GM21786 (cell line): ENCODE data around the gene AMBRA1.
"Not testable (repeated sequence)": the region's sequence is repeated elsewhere in the genome, so short reads cannot be mapped to it uniquely, and the experiment has no call there.

Source experiments
- ATAC-seq: cut with Tn5 transposase; IDR thresholded peaks from one replicate; pipeline ENCODE4 v1.9.1; 2021; ENCODE audit not compliant: unreplicated experiment

Gene AMBRA1

DNA sequence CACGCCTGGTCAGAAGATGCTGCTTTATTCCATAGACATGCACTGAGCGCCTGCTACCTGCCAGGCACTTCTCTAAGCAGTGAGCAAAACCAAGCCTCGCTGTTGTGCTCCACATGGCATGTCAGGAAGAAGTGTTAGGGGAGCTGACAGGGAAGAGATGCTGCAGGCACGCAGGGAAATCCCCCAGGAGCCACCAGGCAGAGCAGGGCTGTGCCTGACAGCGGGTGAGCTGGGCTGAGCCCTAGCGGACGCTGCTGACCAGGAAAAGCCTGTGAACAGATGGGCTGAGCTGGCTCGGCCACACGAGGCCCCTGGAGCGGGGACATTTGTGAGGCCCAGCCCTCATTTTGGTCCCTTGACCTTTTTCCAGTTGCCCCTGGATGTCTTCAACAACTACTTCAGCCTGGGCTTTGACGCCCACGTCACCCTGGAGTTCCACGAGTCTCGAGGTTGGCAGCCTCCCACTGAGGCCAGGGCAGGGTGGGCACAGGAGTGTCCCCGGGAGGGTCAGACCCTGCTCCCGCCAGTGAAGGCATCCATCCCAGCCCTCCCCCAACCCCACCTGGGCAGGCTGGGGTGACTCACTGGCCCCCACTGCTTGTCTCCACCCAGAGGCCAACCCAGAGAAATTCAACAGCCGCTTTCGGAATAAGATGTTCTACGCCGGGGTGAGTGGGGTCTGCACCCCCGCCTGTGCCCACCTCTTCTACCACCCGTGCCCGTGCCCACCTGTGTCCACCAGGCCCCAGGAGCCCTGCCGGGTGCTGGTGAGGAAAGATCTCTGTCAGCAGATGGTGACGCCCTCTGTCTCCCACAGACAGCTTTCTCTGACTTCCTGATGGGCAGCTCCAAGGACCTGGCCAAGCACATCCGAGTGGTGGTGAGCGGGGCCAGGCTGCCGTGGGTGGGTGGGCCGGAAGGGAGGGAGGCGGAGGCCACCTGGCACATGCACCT lies 219.8 kb downstream of the AMBRA1 start:
- ATAC-seq = no peak

DNA sequence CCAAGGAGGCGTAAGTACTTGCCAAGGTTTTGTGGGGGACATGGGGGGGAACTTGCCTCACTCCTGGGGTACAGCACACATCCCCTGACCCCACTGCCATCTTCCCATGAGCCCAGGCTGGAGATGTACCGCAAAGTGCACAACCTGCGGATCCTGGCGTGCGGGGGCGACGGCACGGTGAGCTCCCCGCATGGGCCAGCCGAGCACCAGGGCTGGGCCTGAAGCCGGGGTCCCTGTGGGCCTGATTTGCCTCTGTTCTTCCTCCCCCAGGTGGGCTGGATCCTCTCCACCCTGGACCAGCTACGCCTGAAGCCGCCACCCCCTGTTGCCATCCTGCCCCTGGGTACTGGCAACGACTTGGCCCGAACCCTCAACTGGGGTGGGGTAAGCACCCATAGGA lies 221.3 kb downstream of the AMBRA1 start:
- ATAC-seq = not testable (repeated sequence)

GRCh38 chr11:46372086-46372485 lies 221.7 kb downstream of the AMBRA1 start:
- ATAC-seq = no peak

DNA sequence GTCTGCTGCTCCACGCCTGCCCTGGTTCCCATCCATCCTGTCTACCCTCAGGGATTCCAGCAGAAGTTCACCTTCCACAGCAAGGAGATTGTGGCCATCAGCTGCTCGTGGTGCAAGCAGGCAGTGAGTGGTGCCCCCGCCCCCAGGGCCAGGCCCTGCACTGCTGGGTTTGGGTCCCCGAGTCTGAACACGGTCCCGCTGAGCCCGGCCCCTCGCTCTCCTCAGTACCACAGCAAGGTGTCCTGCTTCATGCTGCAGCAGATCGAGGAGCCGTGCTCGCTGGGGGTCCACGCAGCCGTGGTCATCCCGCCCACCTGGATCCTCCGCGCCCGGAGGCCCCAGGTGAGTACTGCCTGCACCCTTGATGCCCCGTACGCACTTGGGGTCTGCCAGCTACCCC lies 222.6 kb downstream of the AMBRA1 start:
- ATAC-seq = not testable (repeated sequence)

DNA sequence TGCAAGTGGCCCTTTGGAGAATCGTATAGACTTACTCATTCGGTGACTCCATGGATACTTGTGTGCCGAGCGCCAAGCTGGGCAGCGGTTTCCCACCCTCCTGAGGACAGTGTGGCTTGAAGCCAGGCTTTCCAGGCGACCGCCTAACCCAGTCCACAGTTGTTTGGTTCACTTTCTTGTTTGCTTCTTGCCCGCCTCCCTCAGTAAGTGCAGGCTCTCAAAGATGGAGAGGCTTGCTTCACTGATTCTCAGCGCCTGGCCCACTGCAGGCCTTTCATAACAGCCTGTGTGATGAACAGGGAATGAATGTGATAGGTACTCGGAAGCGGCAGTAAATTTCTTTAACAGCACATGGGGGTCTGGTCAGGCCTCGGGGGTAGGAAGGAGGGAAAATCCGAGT lies 223.6 kb downstream of the AMBRA1 start:
- ATAC-seq = no peak

GRCh38 chr11:46369458-46370152 lies 224.2 kb downstream of the AMBRA1 start:
- ATAC-seq = no peak

- ATAC-seq = no peak
These were observed 225.9 kb downstream of the AMBRA1 start for GRCh38 chr11:46367916-46368267.

DNA sequence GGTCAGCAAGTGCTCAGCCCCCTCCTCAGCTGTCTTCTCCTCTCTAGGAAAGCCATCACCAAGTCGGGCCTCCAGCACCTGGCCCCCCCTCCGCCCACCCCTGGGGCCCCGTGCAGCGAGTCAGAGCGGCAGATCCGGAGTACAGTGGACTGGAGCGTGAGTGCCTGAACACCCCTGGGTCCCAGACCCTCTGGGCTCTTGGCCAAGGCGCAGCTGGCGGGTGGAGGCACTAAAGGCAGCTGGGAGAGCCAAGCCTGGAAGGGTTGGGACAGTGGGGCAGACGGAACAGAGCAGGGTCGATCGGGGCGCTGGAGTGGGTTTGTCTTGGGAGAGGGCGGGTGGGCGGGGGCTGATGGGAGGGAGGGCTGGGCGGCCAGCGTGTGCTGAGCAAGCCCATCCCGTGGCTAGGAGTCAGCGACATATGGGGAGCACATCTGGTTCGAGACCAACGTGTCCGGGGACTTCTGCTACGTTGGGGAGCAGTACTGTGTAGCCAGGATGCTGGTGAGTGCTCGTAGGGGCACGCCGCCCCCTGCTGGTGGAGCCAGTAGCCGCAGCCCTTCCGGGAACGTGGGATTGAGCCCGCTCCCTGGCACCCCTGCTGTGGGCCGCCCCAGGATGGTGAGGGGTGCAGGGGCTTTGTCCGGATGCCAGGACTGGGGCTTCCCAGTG lies 226.4 kb downstream of the AMBRA1 start:
- ATAC-seq = peak; percentile 68

- ATAC-seq = no peak
These were observed 227.1 kb downstream of the AMBRA1 start for GRCh38 chr11:46366661-46367161.

GRCh38 chr11:46366260-46366659 lies 227.6 kb downstream of the AMBRA1 start:
- no peak for ATAC-seq

GRCh38 chr11:46364791-46365190 lies 229.0 kb downstream of the AMBRA1 start:
- ATAC-seq = no peak

DNA sequence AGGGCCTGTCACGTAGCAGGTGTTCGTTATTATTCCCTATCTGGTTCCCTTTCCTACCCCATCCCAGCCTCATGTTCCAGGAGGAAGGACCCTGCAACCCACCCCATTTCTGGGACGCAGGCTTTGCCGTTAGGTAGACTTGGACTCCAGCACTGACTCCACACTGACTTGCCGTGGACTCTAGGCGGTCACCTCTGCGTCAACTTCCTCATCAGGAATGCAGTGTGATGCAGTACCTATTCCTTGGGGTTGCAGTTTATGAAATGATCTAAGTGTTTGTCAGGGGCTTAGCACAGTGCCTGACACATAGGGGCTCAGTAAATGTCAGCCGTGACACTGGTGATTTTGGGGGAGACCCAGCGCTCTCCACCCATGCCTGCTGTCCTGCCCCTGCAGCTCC lies 229.8 kb downstream of the AMBRA1 start:
- ATAC-seq = no peak

DNA sequence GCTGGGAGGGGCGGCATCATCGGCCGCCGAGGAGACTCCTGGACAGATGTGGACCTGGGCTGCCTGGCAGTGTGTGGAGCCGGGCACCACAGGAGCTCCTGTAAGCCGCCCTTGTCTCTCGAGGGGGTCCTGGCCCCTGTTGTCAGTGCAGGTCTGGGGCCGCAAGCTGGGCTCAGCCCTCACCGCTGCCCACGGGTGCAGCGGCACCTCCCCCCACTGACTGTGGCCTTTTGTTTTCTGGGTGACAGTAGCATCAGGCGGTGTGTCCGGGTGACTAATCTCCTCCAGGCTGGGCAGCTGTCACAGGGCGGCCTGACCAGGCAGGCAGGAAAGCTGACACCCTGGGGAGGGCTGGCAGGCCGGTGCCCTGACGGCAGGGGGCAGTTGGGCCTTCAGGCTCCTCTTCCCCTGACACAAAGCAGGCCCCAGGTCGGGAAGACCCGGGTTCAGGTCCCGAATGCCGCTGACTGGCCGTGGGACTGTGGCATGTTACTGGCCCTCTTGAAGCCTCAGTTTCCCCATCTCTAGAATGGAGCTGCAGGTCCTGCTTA lies 230.3 kb downstream of the AMBRA1 start:
- ATAC-seq = no peak

DNA sequence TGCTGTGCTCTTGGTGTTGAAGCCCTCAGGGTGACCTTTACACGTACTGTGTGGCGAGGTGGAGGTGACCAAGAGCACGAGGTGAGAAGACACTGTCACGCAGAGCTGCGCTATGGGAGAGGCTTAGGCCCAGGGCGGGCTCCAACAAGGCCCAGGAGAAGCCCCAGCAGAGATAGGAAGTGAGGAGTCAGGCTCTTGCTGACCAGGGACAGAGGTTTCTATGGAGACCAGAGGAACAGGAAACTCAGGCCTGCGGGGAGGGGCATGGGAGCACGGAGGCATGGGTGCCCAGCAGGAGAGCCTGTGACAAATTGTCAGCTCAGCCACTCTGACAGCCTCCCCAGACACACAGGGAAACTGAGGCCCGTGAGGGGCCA lies 230.8 kb downstream of the AMBRA1 start:
- ATAC-seq = no peak

- no peak for ATAC-seq
These were observed 231.4 kb downstream of the AMBRA1 start for GRCh38 chr11:46362156-46363030.

DNA sequence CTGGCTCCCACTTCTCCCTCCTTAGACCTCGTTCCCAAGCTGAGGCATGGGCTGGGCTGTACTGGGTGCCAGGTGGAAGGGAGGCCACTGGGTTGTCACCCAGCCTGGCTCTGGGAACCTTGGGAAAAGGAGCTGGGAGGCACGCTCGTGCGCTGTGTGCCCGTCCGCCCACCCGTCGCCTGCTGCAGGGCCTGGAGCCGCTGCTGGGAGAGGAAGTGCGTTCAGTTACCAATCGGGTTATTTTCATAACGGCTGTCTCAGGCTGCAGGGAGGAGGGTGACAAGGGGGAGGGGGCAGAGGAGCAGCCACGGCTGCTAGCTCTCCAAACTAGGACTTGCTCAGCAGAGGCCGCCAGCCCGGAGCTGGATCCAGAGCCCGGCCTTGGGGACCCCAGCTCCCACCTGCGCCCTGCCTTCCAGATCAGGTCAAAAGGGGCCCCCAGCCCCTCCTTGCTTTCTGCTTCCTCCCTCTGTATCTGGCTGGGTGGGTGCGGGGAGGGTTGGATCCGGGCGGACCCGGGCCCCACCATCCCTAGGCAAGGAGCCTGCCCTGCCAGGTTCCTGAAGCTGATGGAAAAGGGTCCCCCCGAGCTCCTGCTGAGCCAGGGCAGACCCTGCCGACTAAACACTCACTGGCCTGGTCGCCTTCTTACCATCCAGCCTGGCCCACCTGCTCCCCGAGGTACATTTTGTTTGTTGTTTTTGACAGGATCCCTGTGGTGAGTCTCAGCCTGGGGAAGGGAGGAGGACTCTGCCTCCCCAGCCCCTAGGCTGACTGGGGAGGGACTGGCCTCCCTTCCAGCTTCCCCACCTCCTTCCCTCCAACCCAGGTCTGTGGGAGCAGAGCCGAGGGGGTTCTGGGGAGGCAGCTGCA lies 232.3 kb downstream of the AMBRA1 start:
- ATAC-seq = peak; percentile 97

DNA sequence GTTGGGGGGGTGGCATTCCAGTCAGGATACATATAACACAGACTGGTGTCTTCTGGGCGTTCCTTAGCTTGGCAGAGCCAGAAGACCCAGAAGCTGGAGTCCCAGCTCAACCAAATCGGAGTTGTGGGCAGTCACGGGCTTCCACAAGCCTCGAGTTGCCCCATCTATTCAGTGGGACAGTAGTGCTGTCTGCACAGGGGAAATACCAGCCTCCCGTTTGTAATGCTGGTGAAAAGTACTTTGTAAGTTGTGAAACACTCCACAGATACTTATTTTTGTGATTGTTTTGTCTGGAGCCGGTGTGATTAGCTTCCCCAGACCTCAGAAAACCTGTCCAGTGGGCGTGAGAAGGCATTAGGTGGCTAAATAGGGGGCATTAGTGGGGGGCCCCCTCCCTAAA lies 232.9 kb downstream of the AMBRA1 start:
- ATAC-seq = peak; percentile 19

- no peak for ATAC-seq
These were observed 233.9 kb downstream of the AMBRA1 start for GRCh38 chr11:46359953-46360352.

DNA sequence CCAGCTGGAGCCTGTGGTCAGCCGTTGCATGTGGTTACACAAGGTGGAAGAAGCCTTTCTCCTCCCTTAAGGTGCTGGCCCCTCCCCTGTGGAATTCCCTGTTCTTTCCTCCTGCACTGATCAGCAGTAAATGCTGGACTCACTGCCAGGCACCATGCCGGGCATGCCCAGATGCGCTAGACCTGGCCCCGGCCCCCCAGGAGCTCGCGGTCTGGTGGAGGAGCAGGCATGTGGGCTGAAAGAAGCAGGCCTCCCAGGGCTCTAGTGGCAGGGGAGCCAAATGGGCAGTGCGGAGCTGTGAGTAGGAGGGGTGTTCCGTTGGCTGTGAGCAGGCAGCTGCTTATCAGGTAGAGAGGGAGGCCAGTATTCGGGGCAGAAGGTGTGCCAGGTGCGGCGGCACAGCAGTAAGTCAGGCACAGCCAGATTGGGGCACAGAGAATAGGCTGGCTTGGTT lies 236.3 kb downstream of the AMBRA1 start:
- no peak for ATAC-seq
